HG03108 (cell line): ENCODE measurements around the gene SETSIP.
"Not testable (repeated sequence)": the region's sequence is repeated elsewhere in the genome, so short reads cannot be mapped to it uniquely, and the experiment has no call there.

ENCODE experiments used
- ATAC-seq: cut with Tn5 transposase; IDR thresholded peaks from one replicate; pipeline ENCODE4 v1.9.1; 2021; ENCODE audit warnings: moderate library complexity; ENCODE audit not compliant: unreplicated experiment

SETSIP gene

DNA sequence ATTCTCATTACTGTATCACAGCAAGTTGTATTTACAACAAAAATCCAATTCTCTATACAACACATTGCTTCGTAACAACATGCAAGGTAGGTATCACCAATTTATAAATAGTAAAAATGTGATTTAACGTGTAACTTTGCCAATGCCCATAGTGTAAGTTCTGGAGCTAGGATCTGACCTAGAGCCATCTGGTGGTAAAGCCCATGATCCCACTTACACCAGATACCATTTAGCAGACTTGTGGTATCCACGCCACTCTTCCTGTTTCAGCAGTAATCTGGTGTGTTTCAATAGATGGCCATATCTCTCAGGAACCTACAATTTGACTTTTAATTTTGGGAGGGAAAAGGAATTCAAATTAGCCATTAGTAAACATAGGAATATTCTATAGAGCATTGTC, 10.2 kb downstream of the SETSIP start:
- no peak for ATAC-seq

DNA sequence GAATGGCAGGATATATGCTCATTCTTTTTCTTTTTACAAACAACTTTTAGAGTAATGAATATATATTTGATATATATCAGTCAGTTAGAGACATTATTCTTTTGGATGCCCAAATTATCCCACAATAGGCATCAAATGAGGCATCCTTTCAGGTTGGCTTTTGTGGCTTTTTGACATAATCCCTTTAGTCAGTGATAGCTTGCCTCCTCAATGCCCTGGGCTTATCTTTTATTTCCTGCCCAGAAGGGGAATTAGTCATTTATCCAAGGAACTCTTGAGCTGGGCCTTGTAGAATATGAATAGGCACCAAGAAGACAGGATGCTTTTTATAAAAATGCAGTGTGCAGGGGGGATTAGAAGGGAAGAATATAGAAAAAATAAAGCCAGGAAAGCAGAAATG, 23.3 kb downstream of the SETSIP start:
- no peak for ATAC-seq

DNA sequence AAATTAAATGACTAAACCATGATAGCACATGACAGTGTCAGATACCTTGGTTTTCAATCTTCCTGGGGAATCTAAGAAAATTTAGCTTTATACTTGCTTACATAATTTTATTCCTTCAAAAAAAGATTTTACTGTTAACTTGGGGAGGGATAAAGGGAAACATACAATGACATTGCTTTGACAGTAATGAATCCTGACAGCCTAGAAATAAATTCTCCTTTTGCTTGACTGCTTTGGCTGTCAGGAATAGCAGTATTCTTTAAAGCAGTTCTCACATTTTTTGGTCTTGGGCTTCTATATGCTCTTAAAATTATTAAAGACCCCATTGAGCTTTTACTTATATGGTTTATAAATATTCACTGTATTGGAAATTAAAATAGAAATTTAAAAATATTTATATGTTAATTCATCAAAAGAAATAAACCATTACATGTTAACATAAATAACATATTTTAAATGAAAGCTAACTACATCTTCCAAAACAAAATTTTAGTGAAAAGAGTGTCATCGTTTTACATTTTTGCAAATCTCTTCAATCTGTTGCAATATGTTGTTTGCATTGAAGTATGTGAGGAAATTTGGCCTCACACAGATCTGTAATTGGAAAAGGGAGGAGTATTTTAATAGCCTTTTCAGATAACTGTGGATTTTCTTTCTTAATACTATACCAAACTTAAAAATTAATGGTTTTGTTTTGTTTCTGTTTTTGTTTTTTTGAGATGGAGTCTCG, 29.3 kb downstream of the SETSIP start:
- no peak for ATAC-seq

DNA sequence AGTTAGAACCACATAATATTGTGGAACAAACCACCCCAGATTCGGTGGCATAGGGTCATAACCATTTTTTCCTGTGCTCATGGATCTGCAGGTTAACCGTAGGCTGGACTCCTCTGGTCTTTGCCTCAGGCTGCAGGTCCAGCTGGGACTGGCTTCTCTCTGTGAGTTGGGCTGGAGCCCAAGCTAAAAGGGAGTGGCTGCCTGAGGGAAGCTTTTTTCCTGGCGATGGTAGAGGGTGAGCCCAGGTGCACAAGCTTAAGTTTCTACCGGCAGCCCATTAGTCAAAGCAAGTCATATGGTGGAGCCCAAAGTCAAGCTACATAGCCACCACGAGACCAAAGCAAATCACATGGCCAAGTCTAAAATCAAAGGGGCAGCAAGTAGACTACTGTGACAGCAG, 31.6 kb downstream of the SETSIP start:
- no peak for ATAC-seq

DNA sequence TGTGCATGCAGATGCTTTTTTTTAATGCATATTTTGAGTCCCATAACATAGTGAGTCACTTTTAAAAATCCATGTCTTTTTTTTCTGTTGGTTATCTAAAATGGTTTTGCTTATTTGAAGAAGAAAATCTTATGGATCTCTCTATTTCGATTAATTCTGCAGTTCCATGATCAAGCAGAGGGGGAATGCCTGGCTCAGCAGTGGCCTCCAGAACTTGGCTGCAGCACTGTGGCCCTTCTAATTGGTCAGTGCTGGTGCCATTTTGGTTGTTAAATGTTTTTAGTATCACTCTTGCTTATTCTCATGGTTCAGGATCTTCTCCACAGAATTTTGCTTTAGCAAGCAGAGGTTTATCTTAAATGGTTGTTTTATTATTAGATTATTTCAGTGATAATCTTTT, 34.2 kb downstream of the SETSIP start:
- ATAC-seq, result no peak

DNA sequence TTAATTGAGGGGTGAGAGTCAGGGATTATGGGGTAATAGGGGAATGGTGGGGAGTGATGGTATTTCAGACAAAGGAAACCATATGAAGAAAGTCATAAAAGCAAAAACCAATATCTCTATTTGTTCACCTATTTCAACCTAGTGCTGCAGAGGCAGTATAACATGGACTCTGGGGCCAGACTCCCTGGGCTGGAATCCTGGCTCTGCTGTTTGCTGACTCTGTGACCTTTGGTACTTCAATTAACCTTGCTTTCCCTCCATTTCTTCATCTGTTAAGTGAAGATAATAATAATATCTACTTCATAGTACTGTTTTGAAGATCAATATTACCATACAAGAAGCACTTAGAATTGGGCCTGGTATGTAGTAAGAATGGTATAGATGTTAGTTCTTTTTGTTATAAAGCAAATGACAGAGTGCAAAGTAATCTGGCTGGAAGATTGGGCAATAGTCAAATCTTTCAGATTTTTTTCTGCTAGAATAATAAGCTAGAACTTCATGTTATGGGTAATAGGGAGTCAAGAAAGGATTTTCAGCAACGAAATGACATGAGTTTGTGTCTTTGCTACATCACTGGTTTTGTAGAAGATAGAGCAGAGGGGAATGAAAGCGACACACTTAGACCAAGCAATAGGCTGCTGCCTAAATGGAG, 36.4 kb downstream of the SETSIP start:
- no peak for ATAC-seq

DNA sequence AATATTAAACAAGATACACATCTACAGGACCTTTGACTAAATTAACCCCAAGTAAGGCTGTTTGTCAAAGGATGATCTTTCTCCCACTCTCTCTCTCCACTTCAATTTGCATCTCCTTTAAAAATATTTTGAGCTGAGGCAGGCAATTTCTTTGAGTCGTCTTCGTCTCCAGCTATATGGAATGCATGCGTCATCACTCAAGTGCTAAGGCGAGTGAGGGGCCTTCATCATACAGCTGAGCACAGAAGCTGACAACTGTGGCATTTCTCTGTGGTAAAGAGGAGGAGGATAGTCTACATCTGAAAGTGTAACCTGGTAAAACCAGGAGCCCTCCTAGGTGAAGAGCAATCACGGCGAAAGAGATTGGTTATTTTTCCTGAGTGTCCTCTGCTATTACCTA, 37.8 kb downstream of the SETSIP start:
- no peak for ATAC-seq

DNA sequence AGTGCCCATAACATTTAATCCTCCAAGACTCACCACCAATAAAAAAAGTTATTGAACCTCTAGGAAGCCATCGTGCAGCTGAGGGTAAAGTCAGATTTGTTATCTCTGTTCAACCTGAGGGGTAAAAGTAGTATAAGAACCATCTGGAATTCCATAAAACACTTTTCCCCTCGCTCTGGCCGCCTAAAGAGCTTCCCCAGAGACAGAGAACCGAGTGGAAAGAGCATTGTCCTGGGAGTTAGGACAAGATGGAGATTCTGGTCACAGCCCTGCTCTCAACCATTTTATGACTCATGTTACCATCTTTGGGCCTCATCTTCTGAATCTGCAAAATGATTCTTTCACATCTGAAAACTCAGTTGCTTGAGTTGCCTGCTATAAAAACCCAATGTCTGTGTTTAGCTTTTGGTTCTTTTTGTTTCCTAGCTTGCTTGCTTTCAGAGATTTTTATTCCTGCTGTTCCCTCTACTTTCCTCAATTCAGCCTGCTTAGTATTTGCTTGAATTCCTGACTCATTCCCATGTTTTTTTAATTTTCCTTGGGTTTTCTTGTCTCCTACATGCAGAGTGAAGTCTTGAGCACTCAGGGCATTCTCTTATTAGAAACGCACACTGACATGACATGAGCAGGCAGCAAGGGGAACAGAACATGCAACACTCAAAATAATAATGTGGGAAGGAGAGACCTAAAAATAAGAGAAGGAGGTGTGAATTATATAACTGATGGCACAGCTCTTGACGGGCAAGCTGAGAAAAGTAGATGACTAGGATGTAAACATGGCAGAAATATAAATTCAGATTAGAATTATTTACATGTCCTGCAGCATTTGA, 43.7 kb downstream of the SETSIP start:
- no peak for ATAC-seq

DNA sequence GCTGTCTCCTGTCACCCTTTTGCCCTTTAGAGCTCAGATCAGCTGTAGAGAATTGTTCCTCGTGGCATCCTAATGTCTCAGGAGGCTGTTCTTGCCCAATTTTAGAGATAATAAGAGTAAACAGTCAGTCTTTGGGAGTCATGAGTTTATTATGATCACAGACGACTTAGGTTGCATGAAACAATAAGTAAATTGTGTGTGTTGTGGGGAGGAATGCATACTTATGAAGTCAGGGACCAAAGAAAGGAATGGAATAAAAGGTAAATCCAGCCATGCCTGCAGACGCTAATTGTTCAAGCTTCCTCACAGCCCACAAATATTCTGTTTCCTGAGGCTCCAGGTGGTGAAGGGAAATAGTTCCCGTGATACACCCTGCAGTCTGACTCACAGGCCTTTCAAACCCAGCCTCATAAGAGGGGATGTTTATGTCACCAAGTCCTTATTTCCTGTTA, 44.5 kb downstream of the SETSIP start:
- no peak for ATAC-seq

DNA sequence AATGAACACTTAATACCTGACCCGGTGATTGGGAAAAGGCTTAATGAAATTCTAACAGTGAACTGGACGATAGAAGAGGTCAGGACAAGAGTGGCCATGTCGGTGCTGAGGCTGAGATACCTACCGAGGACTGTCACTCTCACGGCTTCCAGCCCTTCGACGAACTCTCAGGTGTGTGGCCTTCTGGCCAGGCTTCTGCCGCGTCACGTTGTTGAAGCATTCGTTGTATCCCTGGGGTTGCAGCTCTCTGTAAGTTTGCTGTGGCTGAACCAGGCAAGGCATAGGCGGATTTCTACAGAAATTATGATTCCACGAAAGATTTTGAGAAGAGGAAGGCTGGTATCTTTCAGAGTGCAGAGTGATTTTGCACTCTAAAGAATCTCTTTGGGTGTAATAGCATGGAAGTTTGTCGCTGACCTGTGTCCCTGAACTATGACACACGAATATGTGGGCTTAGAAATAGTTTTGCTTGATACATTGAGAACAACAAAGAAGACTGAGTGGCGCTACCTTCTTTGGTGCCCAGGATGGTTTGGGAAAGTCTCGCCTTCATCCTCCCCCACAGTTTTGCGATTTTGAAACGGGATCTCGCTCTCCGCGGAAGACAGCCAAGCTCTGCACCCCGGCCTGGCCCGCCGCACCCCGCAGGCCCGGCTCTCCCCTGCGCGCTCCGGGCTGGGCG, 45.8 kb downstream of the SETSIP start:
- ATAC-seq, result no peak

DNA sequence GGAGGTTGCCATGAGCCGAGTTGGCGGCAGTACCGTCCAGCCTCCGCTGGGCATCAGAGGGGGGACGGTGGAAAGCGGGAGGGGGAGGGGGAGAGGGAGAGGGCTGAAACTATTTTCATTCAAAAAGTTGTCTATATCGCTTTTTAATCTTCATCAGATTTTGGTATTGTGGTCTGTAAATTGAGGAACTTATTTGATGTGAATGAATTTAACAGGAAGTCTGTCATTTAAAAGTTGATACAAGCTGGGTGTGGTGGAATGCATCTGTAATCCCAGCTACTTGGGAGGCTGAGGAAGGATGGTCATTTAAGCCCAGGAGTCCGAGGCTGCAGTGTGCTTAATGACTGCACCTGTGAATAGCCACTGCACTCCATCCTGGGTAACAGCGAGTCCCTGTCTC, 48.4 kb downstream of the SETSIP start:
- no peak for ATAC-seq

DNA sequence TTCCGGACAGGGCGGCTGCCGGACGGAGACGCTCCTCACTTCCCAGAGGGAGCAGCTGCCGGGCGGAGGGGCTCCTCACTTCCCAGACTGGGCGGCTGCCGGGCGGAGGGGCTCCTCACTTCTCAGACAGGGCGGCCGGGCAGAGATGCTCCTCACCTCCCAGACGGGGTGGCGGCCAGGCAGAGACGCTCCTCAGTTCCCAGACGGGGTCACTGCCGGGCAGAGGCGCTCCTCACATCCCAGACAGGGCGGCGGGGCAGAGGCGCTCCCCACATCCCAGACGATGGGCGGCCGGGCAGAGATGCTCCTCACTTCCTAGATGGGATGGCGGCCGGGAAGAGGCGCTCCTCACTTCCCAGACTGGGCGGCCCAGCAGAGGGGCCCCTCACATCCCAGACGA, 49.2 kb downstream of the SETSIP start:
- not testable (repeated sequence) for ATAC-seq
